IPS DF 4.7 (cell line): ENCODE results near the gene TNKS1BP1.
"Not testable (repeated sequence)": the region's sequence is repeated elsewhere in the genome, so short reads cannot be mapped to it uniquely, and the experiment has no call there.

Source experiments
- DNase-seq: peaks from one replicate; pipeline ENCODE4 v3.0.0-alpha.2; 2013; ENCODE audit warnings: low spot score; ENCODE audit errors: extremely low read depth

The TNKS1BP1 gene

DNA sequence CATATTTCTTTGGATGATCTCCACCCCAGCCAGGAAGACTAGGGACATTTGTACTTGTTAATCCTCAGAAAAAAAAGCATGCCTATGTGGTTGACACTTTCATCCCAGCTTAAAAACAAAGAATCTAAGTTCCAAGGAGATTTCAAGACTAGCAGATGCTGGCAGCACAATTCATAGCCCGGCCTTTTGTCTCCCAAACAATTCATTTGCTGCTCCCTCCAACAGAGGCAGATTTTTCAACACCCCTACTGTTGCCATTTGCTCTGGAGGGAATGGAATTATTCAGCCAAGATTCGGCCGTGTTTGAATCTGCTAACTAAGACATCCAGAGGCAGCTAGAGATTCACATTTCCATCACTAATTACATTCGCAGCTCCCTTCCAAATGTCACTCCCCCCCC is 28.7 kb upstream of the TNKS1BP1 start:
- no peak for DNase-seq

DNA sequence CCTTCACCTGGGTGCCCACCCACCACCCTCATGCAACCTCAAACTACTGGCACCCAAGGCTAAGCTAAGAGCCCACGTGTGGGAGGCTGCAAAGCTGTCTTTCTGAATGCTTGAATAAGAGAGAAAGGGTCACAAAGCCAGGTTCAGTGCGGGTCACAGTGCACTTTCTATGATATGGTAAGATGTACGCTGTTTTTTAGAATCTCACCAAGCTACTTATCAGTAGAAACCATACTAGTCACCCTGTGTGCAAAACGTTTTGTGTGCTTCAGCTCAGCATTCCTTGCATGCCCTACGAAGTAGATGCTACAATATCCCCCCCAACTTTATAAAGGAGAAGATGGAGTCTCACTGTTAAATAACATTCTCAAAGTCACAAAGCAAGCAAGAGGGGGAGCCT is 28.3 kb upstream of the TNKS1BP1 start:
- DNase-seq, result no peak

GRCh38 chr11:57349491-57350274 is 24.9 kb upstream of the TNKS1BP1 start:
- DNase-seq, result no peak

GRCh38 chr11:57348636-57349313 is 24.0 kb upstream of the TNKS1BP1 start:
- DNase-seq, result no peak

- DNase-seq, result no peak
Measured at GRCh38 chr11:57348052-57348451, 23.3 kb upstream of the TNKS1BP1 start.

- DNase-seq, result no peak
Measured at GRCh38 chr11:57347336-57347735, 22.6 kb upstream of the TNKS1BP1 start.

DNA sequence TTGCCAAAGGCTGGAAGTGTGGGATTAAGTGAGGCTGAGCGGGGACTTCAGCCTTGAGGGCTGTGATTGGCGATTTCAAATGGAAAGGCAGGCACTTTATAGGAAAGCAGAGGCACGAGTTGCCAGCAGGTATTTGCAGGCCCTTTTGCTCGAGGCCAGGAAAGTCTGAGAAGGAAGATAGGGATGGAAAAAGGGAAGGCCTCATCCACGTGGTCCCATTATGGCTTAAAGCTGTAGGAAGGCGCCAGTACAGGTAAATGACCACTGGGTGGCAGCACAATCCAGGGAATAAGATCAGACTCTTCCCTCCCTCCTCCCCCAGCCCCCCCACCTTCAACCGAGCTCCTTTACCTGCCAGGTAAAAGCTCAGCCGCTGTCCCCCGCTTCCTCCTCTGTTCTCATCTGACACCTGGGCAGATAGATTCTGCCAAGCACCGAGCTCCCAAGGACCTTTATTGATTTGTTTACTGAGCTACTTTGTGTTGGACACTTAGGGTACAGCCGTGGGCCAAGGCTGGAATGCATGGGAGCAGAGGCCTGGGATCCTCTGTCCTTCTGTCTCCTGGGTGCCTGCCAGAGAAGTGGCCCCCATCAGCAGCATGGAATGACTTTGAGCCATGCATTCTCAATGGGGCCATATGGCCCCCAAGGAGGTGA is 20.9 kb upstream of the TNKS1BP1 start:
- DNase-seq, result no peak

DNA sequence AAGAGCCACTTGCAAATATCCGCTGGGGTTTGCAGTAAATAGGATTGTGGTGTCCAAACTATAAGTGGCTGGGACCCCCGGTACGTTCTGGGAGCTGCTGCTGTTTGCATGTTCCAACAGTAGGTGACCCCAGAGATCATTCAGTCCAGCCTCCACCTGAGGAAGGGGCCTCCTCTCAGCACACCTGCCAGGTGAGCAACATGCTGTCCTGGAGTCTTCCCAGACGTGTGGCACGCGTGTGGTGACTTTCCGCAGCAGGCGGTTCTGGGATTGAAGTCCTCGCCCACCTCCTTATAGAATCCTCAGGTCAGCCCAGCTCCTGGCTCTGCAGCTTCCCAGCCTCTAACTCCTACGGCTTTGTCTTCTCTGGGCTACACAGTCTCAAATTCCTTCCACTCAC is 20.1 kb upstream of the TNKS1BP1 start:
- DNase-seq, result no peak

- no peak for DNase-seq
Measured at GRCh38 chr11:57343825-57344224, 19.1 kb upstream of the TNKS1BP1 start.

GRCh38 chr11:57342702-57343101 is 17.9 kb upstream of the TNKS1BP1 start:
- no peak for DNase-seq

DNA sequence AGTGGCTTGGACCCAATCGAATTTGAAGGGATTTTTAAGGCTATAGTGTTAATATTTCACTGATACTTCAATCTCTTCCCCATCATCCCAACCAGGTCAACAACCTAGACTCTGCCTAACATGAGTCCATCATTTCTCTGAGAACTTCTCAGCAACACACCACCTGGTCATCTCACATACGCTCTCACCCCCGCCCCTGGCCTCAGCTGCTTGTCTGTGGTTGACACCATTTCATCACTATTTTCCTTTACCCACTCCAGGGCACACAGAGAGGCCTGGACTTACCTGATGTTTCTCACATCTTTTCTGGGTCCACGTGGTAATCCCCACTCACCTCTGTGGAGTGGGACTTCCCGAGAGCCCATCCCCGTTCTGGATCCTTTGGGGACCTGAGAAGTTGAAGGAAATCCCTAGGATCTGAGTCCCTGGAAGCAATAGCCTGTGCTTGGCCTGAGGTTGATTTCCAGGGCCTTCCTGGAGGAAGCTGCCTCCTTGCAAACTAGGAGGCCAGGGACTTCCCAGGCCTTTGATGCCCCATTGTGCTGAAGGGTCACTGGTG is 16.6 kb upstream of the TNKS1BP1 start:
- no peak for DNase-seq

GRCh38 chr11:57340039-57340615 is 15.4 kb upstream of the TNKS1BP1 start:
- DNase-seq, result no peak

DNA sequence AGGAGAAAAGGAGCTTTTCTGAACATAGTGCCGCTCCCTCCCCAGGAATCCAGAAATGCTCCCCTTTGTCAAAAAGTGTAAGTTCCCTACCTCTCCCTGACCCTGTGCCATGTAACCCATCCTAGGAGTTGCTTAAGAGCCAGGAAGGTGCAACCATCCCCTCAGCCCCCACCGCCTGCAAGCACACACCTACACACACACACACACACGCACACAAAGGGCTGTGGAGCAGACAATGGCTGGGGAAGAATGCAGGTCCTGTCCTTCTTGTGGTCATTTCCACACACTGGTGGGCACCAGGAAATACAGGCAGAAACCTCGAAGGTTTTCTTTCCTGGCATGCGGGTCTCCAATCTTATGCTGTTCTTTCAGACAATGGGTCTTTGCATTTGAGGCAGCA is 14.6 kb upstream of the TNKS1BP1 start:
- no peak for DNase-seq

GRCh38 chr11:57338142-57338541 is 13.4 kb upstream of the TNKS1BP1 start, which contains the start of gene P2RX3:
Gene P2RX3 (plus strand): TSS chr11:57338352. CDS start chr11:57338551, 199 bp downstream.
- DNase-seq, result no peak

DNA sequence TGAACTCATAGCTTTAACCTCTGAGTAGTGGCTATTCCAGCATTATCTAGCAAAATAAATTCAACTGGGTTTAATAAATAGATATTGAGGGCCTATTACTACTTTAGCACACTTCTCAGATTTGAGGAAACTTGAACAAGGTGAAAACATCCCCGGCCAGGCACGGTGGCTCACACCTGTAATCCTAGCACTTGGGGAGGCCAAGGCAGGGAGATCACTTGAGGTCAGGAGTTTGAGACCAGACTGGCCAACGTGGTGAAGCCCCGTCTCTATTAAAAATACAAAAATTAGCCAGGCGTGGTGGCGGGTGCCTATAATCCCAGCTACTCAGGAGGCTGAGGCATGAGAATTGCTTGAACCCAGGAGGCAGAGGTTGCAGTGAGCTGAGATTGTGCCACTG is 12.1 kb upstream of the TNKS1BP1 start:
- DNase-seq, result not testable (repeated sequence)

GRCh38 chr11:57336111-57336666 is 11.4 kb upstream of the TNKS1BP1 start:
- DNase-seq, result no peak

- no peak for DNase-seq
Measured at GRCh38 chr11:57335343-57336110, 10.8 kb upstream of the TNKS1BP1 start, which contains the start of gene SSRP1. Gene SSRP1 (minus strand): TSS chr11:57335892. CDS start chr11:57335121, 771 bp downstream.

DNA sequence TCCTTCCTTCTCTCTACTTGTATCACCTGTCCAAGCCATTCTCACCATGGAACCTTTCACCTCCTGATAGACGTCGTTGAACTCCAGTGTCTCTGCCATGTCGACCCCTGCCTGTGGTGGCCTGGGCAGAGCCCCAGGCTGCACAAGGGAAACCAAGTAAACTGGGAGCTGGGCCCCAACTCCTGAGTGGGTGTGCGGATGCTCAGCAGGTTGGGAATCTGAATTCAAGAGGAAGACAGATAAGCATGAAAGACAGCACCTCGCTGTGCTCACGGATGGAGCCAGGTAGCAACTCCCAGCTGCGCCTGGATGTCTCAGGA is 10.2 kb upstream of the TNKS1BP1 start:
- no peak for DNase-seq

DNA sequence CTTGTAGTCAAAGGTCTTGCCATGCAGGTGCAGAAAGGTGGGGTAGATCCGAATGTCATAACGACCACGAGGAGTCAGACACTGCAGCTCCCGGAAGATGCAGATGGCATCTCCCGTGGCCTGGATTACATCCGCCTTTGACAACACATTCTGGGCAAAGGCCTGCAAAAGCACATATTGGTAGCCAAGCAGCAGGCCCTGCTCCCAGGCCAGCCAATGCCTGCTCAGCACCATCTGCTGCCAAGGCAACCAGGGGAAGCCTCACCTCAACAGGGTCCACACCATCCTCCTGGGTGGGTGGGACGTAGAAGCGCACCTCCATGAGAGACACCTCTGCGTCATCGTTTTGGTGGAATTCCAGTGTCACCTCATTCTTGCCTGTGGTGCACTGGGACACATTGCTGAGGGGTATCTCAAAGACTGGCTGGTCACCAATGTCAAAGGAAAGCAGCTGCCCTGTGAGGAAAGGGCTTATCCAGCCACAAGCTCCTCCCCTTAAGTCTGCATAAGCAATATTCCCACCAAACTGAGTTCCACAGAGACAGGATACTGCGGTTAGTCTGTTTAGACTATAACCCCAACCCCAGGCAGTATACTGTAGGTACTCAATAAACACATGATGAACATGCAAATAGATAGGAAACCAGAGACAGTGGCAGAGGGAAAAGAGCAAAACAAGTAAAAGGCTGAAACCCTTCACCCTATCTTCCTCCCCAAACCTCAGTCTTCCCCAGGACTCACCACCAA is 8.1 kb upstream of the TNKS1BP1 start:
- DNase-seq, result no peak

DNA sequence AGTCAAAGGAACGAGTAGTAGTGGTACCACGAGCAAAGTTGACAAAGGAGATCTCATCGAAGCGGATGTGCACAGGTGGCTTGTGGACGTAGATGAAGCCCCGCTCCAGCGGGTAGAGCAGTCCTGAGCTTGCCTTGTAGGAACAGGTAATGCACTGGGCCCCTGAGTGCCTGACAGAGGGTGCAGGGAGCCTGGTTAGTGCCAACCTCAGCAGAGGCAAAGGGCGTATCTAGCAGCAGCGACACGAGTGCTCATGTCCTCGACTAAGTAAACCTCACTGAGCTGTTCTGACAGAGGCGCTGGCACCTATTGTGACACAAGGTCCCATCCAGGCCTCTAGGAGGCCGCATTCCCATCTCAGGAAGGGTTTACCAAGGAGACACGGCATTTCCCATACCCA is 7.0 kb upstream of the TNKS1BP1 start:
- DNase-seq, result no peak
